Measurements from ENCODE around the gene KIRREL2. TPM values are rescaled to one million over a fixed set of nuclear protein-coding genes. Genes with fewer than 3 reads are reported as not detected.

KIRREL2 gene
- total and polyA plus RNA-seq, 2 experiments from 2014 or later = 3.6 to 9.9 TPM

- ATAC-seq = no peak
- TF ChIP-seq POLR2AphosphoS5 (IDR thresholded peaks at IDR 0.05; ENCODE audit: low read depth) (no peak), ZNF462 (CRISPR knock-in tag; IDR thresholded peaks at IDR 0.05) (no peak), CREB1 (CRISPR knock-in tag; IDR thresholded peaks at IDR 0.05; ENCODE audit: low read depth) (no peak), ZNF114 (CRISPR knock-in tag; IDR thresholded peaks at IDR 0.05) (no peak), EZH2phosphoT487 (IDR thresholded peaks at IDR 0.05; ENCODE audit: unreplicated experiment) (no peak), CTCF (conservative IDR thresholded peaks at IDR 0.05; ENCODE audit: low read depth in 2 of 2) (no peak), ZNF331 (CRISPR knock-in tag; IDR thresholded peaks at IDR 0.05; ENCODE audit: low read depth) (no peak), NANOG (IDR thresholded peaks at IDR 0.05; ENCODE audit: borderline replicate concordance) (no peak), STAT1 (IDR thresholded peaks at IDR 0.05; ENCODE audit: unreplicated experiment) (no peak), JUNB (IDR thresholded peaks at IDR 0.05; ENCODE audit: unreplicated experiment) (no peak), EZH2 (IDR thresholded peaks at IDR 0.05; ENCODE audit: low read depth, unreplicated experiment) (no peak)
- TF ChIP-seq, protein P1, sequence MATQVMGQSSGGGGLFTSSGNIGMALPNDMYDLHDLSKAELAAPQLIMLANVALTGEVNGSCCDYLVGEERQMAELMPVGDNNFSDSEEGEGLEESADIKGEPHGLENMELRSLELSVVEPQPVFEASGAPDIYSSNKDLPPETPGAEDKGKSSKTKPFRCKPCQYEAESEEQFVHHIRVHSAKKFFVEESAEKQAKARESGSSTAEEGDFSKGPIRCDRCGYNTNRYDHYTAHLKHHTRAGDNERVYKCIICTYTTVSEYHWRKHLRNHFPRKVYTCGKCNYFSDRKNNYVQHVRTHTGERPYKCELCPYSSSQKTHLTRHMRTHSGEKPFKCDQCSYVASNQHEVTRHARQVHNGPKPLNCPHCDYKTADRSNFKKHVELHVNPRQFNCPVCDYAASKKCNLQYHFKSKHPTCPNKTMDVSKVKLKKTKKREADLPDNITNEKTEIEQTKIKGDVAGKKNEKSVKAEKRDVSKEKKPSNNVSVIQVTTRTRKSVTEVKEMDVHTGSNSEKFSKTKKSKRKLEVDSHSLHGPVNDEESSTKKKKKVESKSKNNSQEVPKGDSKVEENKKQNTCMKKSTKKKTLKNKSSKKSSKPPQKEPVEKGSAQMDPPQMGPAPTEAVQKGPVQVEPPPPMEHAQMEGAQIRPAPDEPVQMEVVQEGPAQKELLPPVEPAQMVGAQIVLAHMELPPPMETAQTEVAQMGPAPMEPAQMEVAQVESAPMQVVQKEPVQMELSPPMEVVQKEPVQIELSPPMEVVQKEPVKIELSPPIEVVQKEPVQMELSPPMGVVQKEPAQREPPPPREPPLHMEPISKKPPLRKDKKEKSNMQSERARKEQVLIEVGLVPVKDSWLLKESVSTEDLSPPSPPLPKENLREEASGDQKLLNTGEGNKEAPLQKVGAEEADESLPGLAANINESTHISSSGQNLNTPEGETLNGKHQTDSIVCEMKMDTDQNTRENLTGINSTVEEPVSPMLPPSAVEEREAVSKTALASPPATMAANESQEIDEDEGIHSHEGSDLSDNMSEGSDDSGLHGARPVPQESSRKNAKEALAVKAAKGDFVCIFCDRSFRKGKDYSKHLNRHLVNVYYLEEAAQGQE (IDR thresholded peaks at IDR 0.05; ENCODE audit: unreplicated experiment) = no peak
- TF ChIP-seq, protein P2, sequence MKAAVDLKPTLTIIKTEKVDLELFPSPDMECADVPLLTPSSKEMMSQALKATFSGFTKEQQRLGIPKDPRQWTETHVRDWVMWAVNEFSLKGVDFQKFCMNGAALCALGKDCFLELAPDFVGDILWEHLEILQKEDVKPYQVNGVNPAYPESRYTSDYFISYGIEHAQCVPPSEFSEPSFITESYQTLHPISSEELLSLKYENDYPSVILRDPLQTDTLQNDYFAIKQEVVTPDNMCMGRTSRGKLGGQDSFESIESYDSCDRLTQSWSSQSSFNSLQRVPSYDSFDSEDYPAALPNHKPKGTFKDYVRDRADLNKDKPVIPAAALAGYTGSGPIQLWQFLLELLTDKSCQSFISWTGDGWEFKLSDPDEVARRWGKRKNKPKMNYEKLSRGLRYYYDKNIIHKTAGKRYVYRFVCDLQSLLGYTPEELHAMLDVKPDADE (IDR thresholded peaks at IDR 0.05) = no peak
- H3K4me3 ChIP-seq = no peak overlapping the region
- H3K9me2 ChIP-seq (ENCODE audit: insufficient read depth) = no peaks in the 10 kb centered on the region
- Mint-ChIP-seq H3K4me1 (no peaks in the 10 kb centered on the region), H3K27ac (no peak overlapping the region), H3K27me3 (ENCODE audit: insufficient read depth, low read depth, poor library complexity) (peaks cover 13% of the 10 kb centered on the region), H3K36me3 (ENCODE audit: low read depth) (peaks cover 38% of the 10 kb centered on the region), H3K9me3 (no peaks in the 10 kb centered on the region), H3K4me3 (no peak overlapping the region)
- no peak for DNase-seq (ENCODE audit: low spot score)
- no peaks in the 10 kb centered on the region for H3F3A ChIP-seq (replicated peaks; ENCODE audit: low read depth)
- H3K4me1 ChIP-seq (ENCODE audit: insufficient read depth) = no peaks in the 10 kb centered on the region
- no peaks in the 10 kb centered on the region for H3K79me2 ChIP-seq (replicated peaks; ENCODE audit: insufficient read depth)
- no peak overlapping the region for H2AFZ ChIP-seq
- H4K20me1 ChIP-seq (replicated peaks; ENCODE audit: insufficient read depth) = no peaks in the 10 kb centered on the region; the same call in 1 of the 2 replicates
- H3K4me2 ChIP-seq = no peak overlapping the region
- no peak overlapping the region for H3K27ac ChIP-seq (ENCODE audit: low read depth)
- H3K27me3 ChIP-seq (ENCODE audit: insufficient read depth) = no peaks in the 10 kb centered on the region
- peaks cover 8% of the 10 kb centered on the region; the same call in 1 of the 2 replicates for H3K36me3 ChIP-seq (ENCODE audit: insufficient read depth)
These were observed 28.6 kb downstream of the KIRREL2 start for GRCh38 chr19:35885225-35885738.
